Thyroid gland (tissue), 4 donors: Measurements from ENCODE around the gene CCDC83. TPM values are rescaled to one million over a fixed set of nuclear protein-coding genes. Genes with fewer than 3 reads are reported as not detected.
"Not testable (repeated sequence)": the region's sequence is repeated elsewhere in the genome, so short reads cannot be mapped to it uniquely, and the experiment has no call there.

Experiments used
- DNase-seq, 2 donors: peaks; one replicate each; pipeline ENCODE4 v3.0.0-alpha.2; 2019
- H3K27ac ChIP-seq, 3 donors: fragments of 200-600 bp; sonication (generic); 1 replicate in 2 of 3; 2 replicates in 1 of 3; pipeline ENCODE4 v1.5.1; 2016 to 2019; ENCODE audit warnings: mild to moderate bottlenecking in 1 of 3, moderate library complexity in 1 of 3
- H3K27me3 ChIP-seq: fragments of 200-600 bp; sonication (generic); one replicate; pipeline ENCODE4 v1.5.1; 2019
- H3K36me3 ChIP-seq, 2 donors: fragments of 200-600 bp; sonication (generic); one replicate each; pipeline ENCODE4 v1.5.1; 2016 to 2019
- H3K4me1 ChIP-seq, 2 donors: fragments of 200-600 bp; sonication (generic); one replicate each; pipeline ENCODE4 v1.5.1; 2017 to 2019
- H3K4me3 ChIP-seq, 3 donors: fragments of 200-600 bp; sonication (generic); replicated peaks in 1 of 3; 1 replicate in 2 of 3; 2 replicates in 1 of 3; pipeline ENCODE4 v1.5.1; 2016; ENCODE audit warnings: mild to moderate bottlenecking in 1 of 3
- H3K9me3 ChIP-seq: fragments of 200-600 bp; sonication (generic); one replicate; pipeline ENCODE4 v1.5.1; 2017
- POLR2A ChIP-seq, 2 donors: fragments of 450-650 bp; IDR thresholded peaks; one replicate each; pipeline ENCODE4 v1.6.1; 2017; ENCODE audit warnings: antibody characterized with exemption in 2 of 2, mild to moderate bottlenecking in 2 of 2, moderate library complexity in 1 of 2
- whole genome bisulfite sequencing, 2 donors: methylation state at CpG; one replicate each; pipeline ENCODE4 v1.1.5; 2017; 5-methylcytosine and 5-hydroxymethylcytosine counted together
- intact Hi-C: fragments of 100-400 bp; cut with DNase I; formaldehyde crosslinking; loops from one replicate; pipeline ENCODE4 v1.15.1; 2023
- total RNA-seq, 4 donors: library from RNA; depleted of rRNA; stranded (reverse); fragments of >200 nt; gene quantifications; one replicate each; pipeline ENCODE4 v1.2.3, GENCODE V29; 2016
- TF ChIP-seq, protein P1 (sequence below), 6 experiments: fragments of 200-600 bp in 3 of 6; fragments of 450-650 bp in 3 of 6; sonication (generic) in 3 of 6; IDR thresholded peaks; one replicate each; pipeline ENCODE4 v1.5.1; 2016 to 2019; ENCODE audit warnings: antibody characterized with exemption in 6 of 6, mild to moderate bottlenecking in 2 of 6, inconsistent platforms in 1 of 6, moderate library complexity in 1 of 6

Gene CCDC83
- total RNA-seq, 4 donors from 2014 or later = not detected

DNA sequence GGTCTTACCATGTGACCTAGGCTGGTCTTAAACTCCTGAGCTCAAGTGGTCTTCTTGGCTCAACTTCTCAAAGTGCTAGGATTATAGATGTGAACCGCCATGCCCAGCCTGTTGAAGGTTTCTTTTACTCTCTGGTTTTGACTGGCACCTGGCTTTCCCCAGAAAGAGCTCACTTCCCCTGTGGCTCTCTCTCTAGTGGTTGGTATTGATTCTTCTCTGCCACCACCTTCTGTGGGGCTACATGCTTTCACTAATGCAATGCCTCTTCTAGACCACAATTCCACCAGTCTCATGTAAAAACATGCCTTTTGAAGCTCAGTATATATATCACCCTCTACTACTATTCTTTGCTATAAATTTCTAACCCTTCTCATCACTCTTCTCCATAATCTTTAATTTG, 67.2 kb downstream of the CCDC83 start:
- Histone ChIP-seq H3K4me3 (no peak overlapping the region), H3K9me3 (no peaks in the 10 kb centered on the region), H3K36me3 (no peaks in the 10 kb centered on the region), H3K27ac (no peak overlapping the region), H3K27me3 (no peaks in the 10 kb centered on the region), H3K4me1 (no peaks in the 10 kb centered on the region)
- DNase-seq = no peak
- 88 to 100% methylated on average over 1 of the region's 1 CpG for WGBS, 2 donors
- TF ChIP-seq, protein P1, sequence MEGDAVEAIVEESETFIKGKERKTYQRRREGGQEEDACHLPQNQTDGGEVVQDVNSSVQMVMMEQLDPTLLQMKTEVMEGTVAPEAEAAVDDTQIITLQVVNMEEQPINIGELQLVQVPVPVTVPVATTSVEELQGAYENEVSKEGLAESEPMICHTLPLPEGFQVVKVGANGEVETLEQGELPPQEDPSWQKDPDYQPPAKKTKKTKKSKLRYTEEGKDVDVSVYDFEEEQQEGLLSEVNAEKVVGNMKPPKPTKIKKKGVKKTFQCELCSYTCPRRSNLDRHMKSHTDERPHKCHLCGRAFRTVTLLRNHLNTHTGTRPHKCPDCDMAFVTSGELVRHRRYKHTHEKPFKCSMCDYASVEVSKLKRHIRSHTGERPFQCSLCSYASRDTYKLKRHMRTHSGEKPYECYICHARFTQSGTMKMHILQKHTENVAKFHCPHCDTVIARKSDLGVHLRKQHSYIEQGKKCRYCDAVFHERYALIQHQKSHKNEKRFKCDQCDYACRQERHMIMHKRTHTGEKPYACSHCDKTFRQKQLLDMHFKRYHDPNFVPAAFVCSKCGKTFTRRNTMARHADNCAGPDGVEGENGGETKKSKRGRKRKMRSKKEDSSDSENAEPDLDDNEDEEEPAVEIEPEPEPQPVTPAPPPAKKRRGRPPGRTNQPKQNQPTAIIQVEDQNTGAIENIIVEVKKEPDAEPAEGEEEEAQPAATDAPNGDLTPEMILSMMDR (IDR thresholded peaks at IDR 0.05) = no peak
- no peak for TF ChIP-seq POLR2A (IDR thresholded peaks at IDR 0.05)
- intact Hi-C loops = no loop called here

DNA sequence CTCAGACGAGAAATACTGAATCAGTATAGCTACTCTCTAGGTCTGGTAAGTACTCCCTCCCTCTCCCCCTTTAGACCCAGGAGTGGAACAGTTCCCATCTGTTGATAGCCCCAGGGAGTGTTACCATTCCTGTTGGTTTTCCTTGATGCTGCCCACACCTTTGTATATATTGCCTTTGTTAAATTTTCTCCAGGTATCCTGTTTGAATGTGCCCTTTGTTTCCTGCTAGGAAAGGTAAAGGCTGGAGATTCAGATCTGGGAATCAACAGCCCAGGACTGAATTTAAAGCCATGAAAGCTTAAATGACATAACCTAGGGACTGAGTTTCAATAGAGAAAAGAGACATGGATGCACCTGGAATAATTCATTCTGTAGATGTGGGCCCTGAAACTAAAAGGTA, 68.3 kb downstream of the CCDC83 start:
- Histone ChIP-seq H3K27ac (no peak overlapping the region), H3K36me3 (no peaks in the 10 kb centered on the region), H3K9me3 (no peaks in the 10 kb centered on the region), H3K4me3 (no peak overlapping the region), H3K27me3 (no peaks in the 10 kb centered on the region), H3K4me1 (no peaks in the 10 kb centered on the region)
- no peak for TF ChIP-seq POLR2A (IDR thresholded peaks at IDR 0.05)
- TF ChIP-seq, protein P1 (IDR thresholded peaks at IDR 0.05) = no peak
- intact Hi-C loops = no loop called here
- 76 to 79% methylated on average over 1 of the region's 1 CpG for WGBS, 2 donors
- no peak for DNase-seq

DNA sequence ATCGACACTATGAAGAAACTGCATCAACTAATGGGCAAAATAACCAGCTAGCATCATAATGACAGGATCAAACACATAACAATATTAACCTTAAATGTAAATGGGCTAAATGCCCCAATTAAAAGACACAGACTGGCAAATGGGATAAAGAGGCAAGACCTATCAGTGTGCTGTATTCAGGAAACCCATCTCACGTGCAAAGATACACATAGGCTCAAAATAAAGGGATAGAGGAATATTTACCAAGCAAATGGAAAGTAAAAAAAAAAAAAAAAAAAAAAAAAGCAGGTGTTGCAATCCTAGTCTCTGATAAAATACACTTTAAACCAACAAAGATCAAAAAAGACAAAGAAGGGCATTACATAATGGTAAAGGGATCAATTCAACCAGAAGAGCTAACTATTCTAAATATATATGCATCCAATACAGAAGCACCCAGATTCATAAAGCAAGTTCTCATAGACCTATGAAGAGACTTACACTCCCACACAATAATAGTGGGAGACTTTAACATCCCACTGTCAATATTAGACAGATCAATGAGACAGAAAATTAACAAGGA, 71.6 kb downstream of the CCDC83 start:
- H3K27ac ChIP-seq, intact Hi-C loops, H3K9me3 ChIP-seq, H3K36me3 ChIP-seq, H3K4me3 ChIP-seq, H3K27me3 ChIP-seq, H3K4me1 ChIP-seq, DNase-seq: not testable (repeated sequence)
- 76 to 89% methylated on average over 2 of the region's 2 CpGs for WGBS, 2 donors

DNA sequence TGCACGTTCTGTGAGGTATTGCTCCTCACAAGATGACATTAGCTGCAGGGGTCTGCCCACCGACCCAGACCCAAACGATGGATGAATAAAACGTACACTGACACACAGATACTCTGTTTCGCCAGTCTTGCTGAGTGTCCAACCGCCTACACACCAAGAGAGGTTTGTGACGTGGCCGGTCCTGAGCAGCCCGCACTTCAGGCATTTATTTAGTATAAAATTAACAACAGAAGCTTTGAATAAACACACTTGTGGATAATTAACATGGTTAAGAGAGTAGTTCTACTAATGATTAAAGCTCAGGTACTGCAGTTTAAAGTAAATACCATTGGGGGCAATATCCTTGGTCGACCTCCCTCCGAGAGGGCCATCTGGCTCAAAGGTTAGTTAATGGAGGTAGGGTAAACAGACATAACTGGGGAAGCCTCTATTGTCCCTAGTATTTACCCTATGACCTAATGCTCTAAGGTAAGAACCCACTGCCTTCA, 75.7 kb downstream of the CCDC83 start:
- no peak overlapping the region for H3K4me3 ChIP-seq
- no peaks in the 10 kb centered on the region for H3K9me3 ChIP-seq
- no peaks in the 10 kb centered on the region for H3K4me1 ChIP-seq
- intact Hi-C loops = no loop called here
- 85 to 90% methylated on average over 11 of the region's 11 CpGs for WGBS, 2 donors
- H3K27me3 ChIP-seq = no peaks in the 10 kb centered on the region
- TF ChIP-seq, protein P1 (IDR thresholded peaks at IDR 0.05) = no peak
- TF ChIP-seq POLR2A (IDR thresholded peaks at IDR 0.05) = no peak
- H3K27ac ChIP-seq = no peak overlapping the region
- DNase-seq = no peak
- H3K36me3 ChIP-seq = no peaks in the 10 kb centered on the region

DNA sequence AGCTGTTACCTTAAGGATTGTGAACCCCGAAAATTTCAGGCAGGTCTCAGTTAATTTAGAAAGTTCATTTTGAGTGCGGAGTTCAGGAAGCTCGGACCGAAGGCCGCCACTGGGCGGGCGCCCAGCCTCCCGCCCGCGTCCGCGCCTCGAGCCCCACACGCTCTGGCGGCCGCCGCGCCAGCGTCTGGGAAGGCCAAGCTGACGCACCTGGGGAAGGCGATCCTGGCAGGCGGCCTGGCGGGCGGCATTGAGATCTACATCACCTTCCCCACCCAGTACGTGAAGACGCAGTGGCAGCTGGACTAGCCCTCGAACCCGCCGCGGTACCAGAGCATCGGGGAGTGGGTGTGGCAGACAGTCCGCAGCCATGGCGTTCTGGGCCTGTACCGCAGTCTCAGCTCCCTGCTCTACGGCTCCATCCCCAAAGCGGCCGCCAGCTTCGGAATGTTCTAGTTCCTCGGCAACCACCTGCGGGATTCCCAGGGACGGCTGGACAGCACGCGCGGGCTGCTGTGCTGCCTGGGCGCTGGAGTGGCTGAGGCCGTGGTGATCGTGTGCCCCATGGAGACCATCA, 79.5 kb downstream of the CCDC83 start:
- peak in 1 of 2 donors; percentile 38 for DNase-seq
- no peaks in the 10 kb centered on the region for H3K27me3 ChIP-seq
- no peaks in the 10 kb centered on the region for H3K9me3 ChIP-seq
- intact Hi-C loops = no loop called here
- H3K4me3 ChIP-seq = no peak overlapping the region
- no peaks in the 10 kb centered on the region for H3K4me1 ChIP-seq
- 22 to 45% methylated on average over 20 to 31 of the region's 47 CpGs for WGBS, 2 donors
- TF ChIP-seq, protein P1 (IDR thresholded peaks at IDR 0.05) = no peak
- no peak for TF ChIP-seq POLR2A (IDR thresholded peaks at IDR 0.05)
- H3K36me3 ChIP-seq = no peaks in the 10 kb centered on the region
- H3K27ac ChIP-seq = no peak overlapping the region
